Measurements from ENCODE around the gene EPHA1.

GRCh38 chr7:143444785-143445184 lies 36.1 kb upstream of the EPHA1 start:
- TF ChIP-seq CTCF (conservative IDR thresholded peaks at IDR 0.05; ENCODE audit: low read depth, low read length) (no peak), POLR2A (IDR thresholded peaks at IDR 0.05; ENCODE audit: low read depth, low read length) (no peak), USF2 (IDR thresholded peaks at IDR 0.05; ENCODE audit: low read depth, low read length) (no peak), RFX5 (IDR thresholded peaks at IDR 0.05; ENCODE audit: low read depth, low read length) (no peak), NFE2L2 (IDR thresholded peaks at IDR 0.05; ENCODE audit: low read depth, low read length) (no peak)
- TF ChIP-seq, protein P1, sequence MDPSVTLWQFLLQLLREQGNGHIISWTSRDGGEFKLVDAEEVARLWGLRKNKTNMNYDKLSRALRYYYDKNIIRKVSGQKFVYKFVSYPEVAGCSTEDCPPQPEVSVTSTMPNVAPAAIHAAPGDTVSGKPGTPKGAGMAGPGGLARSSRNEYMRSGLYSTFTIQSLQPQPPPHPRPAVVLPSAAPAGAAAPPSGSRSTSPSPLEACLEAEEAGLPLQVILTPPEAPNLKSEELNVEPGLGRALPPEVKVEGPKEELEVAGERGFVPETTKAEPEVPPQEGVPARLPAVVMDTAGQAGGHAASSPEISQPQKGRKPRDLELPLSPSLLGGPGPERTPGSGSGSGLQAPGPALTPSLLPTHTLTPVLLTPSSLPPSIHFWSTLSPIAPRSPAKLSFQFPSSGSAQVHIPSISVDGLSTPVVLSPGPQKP (IDR thresholded peaks at IDR 0.05; ENCODE audit: borderline replicate concordance, low read depth, low read length), result no peak

Measured in IMR-90 (cell line).